ENCODE results near the gene B4GALT6.
A peak's percentile ranks its signal among the peaks of the same experiment; 100 is the strongest.

Gene B4GALT6

DNA sequence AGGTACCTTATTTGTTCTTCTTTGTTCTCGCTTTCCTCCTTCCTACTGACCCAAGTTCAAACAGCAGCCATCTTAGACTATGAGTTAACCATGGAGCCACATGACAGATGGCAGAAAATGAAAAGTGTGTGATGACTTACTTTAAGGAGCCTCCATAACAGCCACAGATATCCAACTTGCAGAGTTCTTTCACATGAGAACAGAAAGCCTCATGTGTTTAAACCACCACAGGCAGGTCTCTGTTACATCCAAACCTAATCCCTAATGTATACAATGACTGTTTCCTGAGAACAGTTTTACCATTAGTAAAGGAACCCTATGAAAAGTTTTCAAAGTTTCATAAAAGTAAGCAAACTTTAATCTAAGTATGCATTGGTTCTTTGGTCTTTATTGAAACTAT, 20.3 kb downstream of the B4GALT6 start:
- no peaks in the 10 kb centered on the region for H3K9me3 ChIP-seq (ENCODE audit: control insufficient read depth in 2 of 2, low read length in 2 of 2)
- no peak overlapping the region for H3K9ac ChIP-seq (ENCODE audit: low read depth in 1 of 2, low read length in 2 of 2)
- no peak overlapping the region for H3K27ac ChIP-seq (ENCODE audit: low read depth in 2 of 2, low read length in 2 of 2)
- H3K27me3 ChIP-seq (ENCODE audit: control insufficient read depth in 2 of 2, insufficient read depth in 2 of 2, low read length in 2 of 2), result no peaks in the 10 kb centered on the region
- peaks cover 0 to 6% of the 10 kb centered on the region in 2 donors for H3K4me1 ChIP-seq (ENCODE audit: control insufficient read depth in 2 of 2, insufficient read depth in 2 of 2, low read length in 2 of 2)
- H3K4me3 ChIP-seq (ENCODE audit: low read length in 2 of 2), result no peak overlapping the region
- no peaks in the 10 kb centered on the region for H3K36me3 ChIP-seq (ENCODE audit: control insufficient read depth in 2 of 2, insufficient read depth in 2 of 2, low read length in 2 of 2)

DNA sequence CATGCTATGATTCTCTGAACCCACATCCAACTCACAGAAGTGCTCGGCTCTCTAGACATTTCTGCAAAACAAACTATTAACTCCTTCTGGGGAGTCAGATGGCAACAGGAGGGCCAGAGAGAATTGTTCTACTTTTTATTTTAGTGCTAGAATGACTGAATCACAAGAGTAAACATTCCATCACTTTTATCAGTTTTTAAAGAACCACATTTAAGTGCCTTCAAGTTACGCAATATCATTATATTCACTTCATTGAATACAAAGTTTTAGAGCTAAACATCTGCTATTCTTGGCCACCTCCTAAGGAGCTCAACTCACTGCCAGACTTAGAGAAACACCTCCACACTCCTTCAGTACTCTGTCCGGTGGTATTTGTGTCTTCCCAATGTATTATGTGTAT, 22.4 kb downstream of the B4GALT6 start:
- Histone ChIP-seq H3K27me3 (ENCODE audit: control insufficient read depth in 2 of 2, insufficient read depth in 2 of 2, low read length in 2 of 2) (no peaks in the 10 kb centered on the region), H3K36me3 (ENCODE audit: control insufficient read depth in 2 of 2, insufficient read depth in 2 of 2, low read length in 2 of 2) (no peaks in the 10 kb centered on the region), H3K9ac (ENCODE audit: low read depth in 1 of 2, low read length in 2 of 2) (no peak overlapping the region), H3K4me1 (ENCODE audit: control insufficient read depth in 2 of 2, insufficient read depth in 2 of 2, low read length in 2 of 2) (peaks cover 9 to 18% of the 10 kb centered on the region in 2 donors), H3K4me3 (ENCODE audit: low read length in 2 of 2) (no peak overlapping the region), H3K27ac (ENCODE audit: low read depth in 2 of 2, low read length in 2 of 2) (no peak overlapping the region), H3K9me3 (ENCODE audit: control insufficient read depth in 2 of 2, low read length in 2 of 2) (no peaks in the 10 kb centered on the region)

DNA sequence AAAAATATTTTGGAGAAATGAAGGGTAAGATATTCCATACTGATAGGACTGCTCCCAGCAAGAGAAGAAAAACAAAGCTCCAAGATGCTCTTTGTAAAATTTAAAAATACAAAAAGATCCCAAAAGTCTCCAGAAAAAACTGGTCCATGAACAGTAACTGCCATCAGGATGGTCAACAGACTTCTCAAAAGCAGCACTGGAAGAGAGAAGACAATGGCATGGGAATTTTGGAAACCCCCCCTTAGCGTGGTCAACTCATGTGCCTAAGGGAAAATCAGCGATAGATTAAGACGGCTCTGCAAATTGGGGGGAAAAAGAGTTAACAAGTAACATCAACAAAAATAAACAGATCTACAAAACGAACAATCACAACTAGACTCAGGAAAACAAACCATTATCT, 23.6 kb downstream of the B4GALT6 start:
- H3K36me3 ChIP-seq (ENCODE audit: control insufficient read depth in 2 of 2, insufficient read depth in 2 of 2, low read length in 2 of 2), result no peaks in the 10 kb centered on the region
- H3K27me3 ChIP-seq (ENCODE audit: control insufficient read depth in 2 of 2, insufficient read depth in 2 of 2, low read length in 2 of 2), result no peaks in the 10 kb centered on the region
- no peak overlapping the region for H3K4me3 ChIP-seq (ENCODE audit: low read length in 2 of 2)
- no peak overlapping the region for H3K27ac ChIP-seq (ENCODE audit: low read depth in 2 of 2, low read length in 2 of 2)
- peaks cover 9 to 18% of the 10 kb centered on the region in 2 donors for H3K4me1 ChIP-seq (ENCODE audit: control insufficient read depth in 2 of 2, insufficient read depth in 2 of 2, low read length in 2 of 2)
- no peaks in the 10 kb centered on the region for H3K9me3 ChIP-seq (ENCODE audit: control insufficient read depth in 2 of 2, low read length in 2 of 2)
- H3K9ac ChIP-seq (ENCODE audit: low read depth in 1 of 2, low read length in 2 of 2), result no peak overlapping the region

DNA sequence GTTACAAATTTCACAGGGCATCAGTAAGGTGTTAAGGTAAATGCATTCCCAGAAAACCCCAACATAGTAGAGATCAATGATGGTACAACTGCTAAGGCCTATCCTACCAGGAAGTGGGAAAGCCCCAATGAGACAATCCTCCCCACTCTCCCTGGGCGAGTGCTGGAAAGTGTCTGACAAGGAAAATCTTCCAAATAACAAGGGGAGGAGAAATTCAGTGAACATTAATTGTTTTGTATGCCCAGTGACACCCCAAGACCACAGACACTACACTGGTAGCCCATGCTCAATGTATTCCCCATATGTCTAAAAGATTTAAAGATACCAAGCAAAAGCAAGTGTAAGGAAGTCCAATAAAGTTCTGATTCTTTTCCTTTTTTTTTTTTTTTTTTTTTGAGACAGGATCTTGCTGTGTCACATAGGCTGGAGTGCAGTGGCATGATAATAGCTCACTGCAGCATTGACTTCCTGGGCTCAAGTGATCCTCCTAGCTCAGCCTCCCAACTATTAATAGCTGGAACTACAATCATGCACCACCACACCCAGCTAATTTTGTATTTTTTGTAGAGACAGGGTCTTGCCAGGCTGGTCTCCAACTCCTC, 24.7 kb downstream of the B4GALT6 start:
- Histone ChIP-seq H3K9ac (ENCODE audit: low read depth in 1 of 2, low read length in 2 of 2) (no peak overlapping the region), H3K4me1 (ENCODE audit: control insufficient read depth in 2 of 2, insufficient read depth in 2 of 2, low read length in 2 of 2) (peaks cover 9 to 18% of the 10 kb centered on the region in 2 donors), H3K9me3 (ENCODE audit: control insufficient read depth in 2 of 2, low read length in 2 of 2) (no peaks in the 10 kb centered on the region), H3K27me3 (ENCODE audit: control insufficient read depth in 2 of 2, insufficient read depth in 2 of 2, low read length in 2 of 2) (no peaks in the 10 kb centered on the region), H3K36me3 (ENCODE audit: control insufficient read depth in 2 of 2, insufficient read depth in 2 of 2, low read length in 2 of 2) (no peaks in the 10 kb centered on the region), H3K4me3 (ENCODE audit: low read length in 2 of 2) (no peak overlapping the region), H3K27ac (ENCODE audit: low read depth in 2 of 2, low read length in 2 of 2) (peak overlapping the region; percentile 67 to 71)

DNA sequence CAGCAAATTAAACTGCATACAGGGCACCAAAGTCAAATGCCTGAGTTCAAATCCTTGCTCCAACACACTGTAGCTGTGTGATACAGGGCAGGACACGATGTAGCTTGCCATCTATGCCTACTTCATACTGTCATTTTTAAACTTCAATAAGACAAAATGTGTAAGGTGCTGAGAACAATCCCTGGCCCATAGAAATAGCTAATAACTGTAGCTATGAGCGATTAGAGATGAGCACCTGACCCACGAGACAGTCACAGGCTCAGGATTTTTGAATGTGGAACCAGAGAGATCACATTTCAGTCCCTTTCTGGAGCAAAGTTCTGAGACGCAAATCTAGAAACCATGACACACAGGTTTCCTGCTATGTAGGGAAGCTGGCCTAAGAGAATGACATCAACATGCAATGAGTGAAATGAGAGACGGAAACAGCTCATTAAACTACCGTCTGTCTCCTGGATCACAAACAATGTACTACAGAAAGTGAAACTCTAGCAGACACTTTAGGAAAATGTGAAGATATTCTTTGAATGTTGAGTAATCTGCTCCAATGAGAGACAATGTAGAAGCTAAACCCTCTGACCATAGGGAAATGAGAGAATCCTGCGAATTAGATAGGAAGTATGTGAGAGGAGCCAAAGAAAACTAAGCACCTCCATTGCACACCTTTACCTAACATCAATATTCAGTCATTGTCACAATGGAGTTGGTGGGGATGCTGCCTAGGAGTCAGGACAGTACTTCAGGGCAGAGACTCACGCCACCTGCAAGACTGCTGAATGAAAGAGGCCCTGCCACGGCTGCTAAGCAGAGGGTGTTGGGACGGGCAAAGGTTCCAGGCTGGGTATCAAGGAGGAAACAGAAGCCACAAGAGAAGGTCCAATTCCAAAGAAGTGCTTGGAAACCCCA, 25.5 kb downstream of the B4GALT6 start:
- Histone ChIP-seq H3K27ac (ENCODE audit: low read depth in 2 of 2, low read length in 2 of 2) (peak overlapping the region; percentile 67 to 71), H3K36me3 (ENCODE audit: control insufficient read depth in 2 of 2, insufficient read depth in 2 of 2, low read length in 2 of 2) (no peaks in the 10 kb centered on the region), H3K4me1 (ENCODE audit: control insufficient read depth in 2 of 2, insufficient read depth in 2 of 2, low read length in 2 of 2) (peaks cover 9 to 18% of the 10 kb centered on the region in 2 donors), H3K27me3 (ENCODE audit: control insufficient read depth in 2 of 2, insufficient read depth in 2 of 2, low read length in 2 of 2) (no peaks in the 10 kb centered on the region), H3K9ac (ENCODE audit: low read depth in 1 of 2, low read length in 2 of 2) (no peak overlapping the region), H3K9me3 (ENCODE audit: control insufficient read depth in 2 of 2, low read length in 2 of 2) (no peaks in the 10 kb centered on the region), H3K4me3 (ENCODE audit: low read length in 2 of 2) (peak overlapping the region; percentile 10 to 20)

DNA sequence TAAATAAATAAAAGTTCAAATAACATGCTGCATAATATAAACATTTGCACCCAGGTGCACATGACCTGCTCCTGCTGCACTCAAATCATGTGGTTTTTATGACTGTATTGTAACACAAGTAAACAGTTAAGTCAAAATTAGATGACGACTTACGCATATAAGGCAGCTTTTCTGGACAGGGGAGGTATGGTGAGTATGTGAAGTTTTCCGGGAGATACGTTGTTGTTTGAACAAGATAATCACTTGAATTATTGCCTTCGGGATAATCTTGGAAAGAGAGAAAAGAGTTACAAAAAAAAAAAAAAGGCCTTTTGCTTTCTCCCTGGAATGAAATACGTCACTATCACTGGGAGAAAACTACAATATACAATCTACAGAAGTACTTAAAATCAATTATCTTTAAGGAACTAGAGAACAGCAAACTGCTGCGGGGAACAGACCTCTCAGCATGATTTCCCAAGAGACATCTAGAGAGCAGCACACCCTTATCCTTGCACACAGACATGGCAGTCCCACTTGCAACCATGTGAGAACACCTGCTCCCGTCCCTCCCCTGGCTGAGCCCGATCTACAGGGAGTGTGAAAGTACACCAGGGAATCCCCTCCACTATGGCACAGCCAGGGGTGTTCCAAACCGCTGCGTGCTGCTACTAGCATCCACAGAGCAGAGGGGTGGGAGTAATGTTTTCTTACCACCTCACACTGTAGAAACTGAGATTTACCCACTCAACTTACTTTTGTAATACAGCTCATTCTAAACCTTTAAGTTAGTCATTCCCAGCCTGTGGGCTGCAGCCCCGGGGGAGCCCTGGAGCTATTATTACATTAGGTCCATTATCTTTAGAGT, 26.3 kb downstream of the B4GALT6 start:
- peaks cover 9 to 18% of the 10 kb centered on the region in 2 donors for H3K4me1 ChIP-seq (ENCODE audit: control insufficient read depth in 2 of 2, insufficient read depth in 2 of 2, low read length in 2 of 2)
- H3K27ac ChIP-seq (ENCODE audit: low read depth in 2 of 2, low read length in 2 of 2), result peak overlapping the region; percentile 49 to 71
- H3K4me3 ChIP-seq (ENCODE audit: low read length in 2 of 2), result peak overlapping the region; percentile 10 to 20
- no peaks in the 10 kb centered on the region for H3K27me3 ChIP-seq (ENCODE audit: control insufficient read depth in 2 of 2, insufficient read depth in 2 of 2, low read length in 2 of 2)
- no peaks in the 10 kb centered on the region for H3K36me3 ChIP-seq (ENCODE audit: control insufficient read depth in 2 of 2, insufficient read depth in 2 of 2, low read length in 2 of 2)
- H3K9me3 ChIP-seq (ENCODE audit: control insufficient read depth in 2 of 2, low read length in 2 of 2), result no peaks in the 10 kb centered on the region
- H3K9ac ChIP-seq (ENCODE audit: low read depth in 1 of 2, low read length in 2 of 2), result peak overlapping the region; percentile 8 to 46

DNA sequence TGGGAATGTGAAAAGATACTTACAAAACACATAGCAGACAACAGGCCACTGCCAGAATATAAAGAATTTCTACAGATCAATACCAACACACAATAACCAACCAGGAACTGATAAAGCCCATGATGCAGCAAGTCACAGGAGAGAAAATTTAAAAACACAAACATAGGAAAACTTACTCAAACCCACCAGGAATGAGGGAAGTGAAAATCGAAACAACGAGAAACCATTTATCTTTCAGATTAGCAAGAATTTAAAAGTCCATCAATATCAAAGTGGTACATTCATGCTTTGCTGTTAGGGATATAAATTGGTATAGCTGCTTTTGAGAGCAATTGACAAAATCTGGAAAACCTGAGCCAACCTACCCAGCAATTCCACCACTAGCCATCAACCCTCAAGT, 27.6 kb downstream of the B4GALT6 start:
- Histone ChIP-seq H3K36me3 (ENCODE audit: control insufficient read depth in 2 of 2, insufficient read depth in 2 of 2, low read length in 2 of 2) (no peaks in the 10 kb centered on the region), H3K4me3 (ENCODE audit: low read length in 2 of 2) (no peak overlapping the region), H3K27me3 (ENCODE audit: control insufficient read depth in 2 of 2, insufficient read depth in 2 of 2, low read length in 2 of 2) (no peaks in the 10 kb centered on the region), H3K4me1 (ENCODE audit: control insufficient read depth in 2 of 2, insufficient read depth in 2 of 2, low read length in 2 of 2) (peaks cover 9 to 18% of the 10 kb centered on the region in 2 donors), H3K9ac (ENCODE audit: low read depth in 1 of 2, low read length in 2 of 2) (no peak overlapping the region), H3K27ac (ENCODE audit: low read depth in 2 of 2, low read length in 2 of 2) (no peak overlapping the region), H3K9me3 (ENCODE audit: control insufficient read depth in 2 of 2, low read length in 2 of 2) (no peaks in the 10 kb centered on the region)

DNA sequence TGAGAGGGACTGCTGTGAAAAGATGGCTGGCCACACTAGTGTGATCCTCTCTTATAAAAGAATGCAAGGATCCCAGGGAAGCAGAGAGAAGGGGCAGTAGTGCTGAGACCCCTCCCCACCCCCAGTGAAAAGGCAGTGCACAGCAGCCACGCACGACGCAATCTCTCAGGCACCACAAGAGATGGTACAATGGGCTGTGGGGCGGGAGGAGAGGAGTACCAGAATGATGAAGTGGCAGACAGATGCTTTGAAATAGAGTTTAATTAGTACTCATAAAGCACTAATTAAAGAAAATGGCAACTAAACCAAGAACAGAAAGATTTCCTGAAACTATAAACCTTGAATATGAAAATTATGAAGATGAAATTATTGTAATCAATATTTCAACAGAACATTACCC, 29.0 kb downstream of the B4GALT6 start:
- Histone ChIP-seq H3K9me3 (ENCODE audit: control insufficient read depth in 2 of 2, low read length in 2 of 2) (no peaks in the 10 kb centered on the region), H3K4me1 (ENCODE audit: control insufficient read depth in 2 of 2, insufficient read depth in 2 of 2, low read length in 2 of 2) (peaks cover 9 to 18% of the 10 kb centered on the region in 2 donors), H3K9ac (ENCODE audit: low read depth in 1 of 2, low read length in 2 of 2) (no peak overlapping the region), H3K36me3 (ENCODE audit: control insufficient read depth in 2 of 2, insufficient read depth in 2 of 2, low read length in 2 of 2) (no peaks in the 10 kb centered on the region), H3K27ac (ENCODE audit: low read depth in 2 of 2, low read length in 2 of 2) (no peak overlapping the region), H3K4me3 (ENCODE audit: low read length in 2 of 2) (no peak overlapping the region), H3K27me3 (ENCODE audit: control insufficient read depth in 2 of 2, insufficient read depth in 2 of 2, low read length in 2 of 2) (no peaks in the 10 kb centered on the region)

DNA sequence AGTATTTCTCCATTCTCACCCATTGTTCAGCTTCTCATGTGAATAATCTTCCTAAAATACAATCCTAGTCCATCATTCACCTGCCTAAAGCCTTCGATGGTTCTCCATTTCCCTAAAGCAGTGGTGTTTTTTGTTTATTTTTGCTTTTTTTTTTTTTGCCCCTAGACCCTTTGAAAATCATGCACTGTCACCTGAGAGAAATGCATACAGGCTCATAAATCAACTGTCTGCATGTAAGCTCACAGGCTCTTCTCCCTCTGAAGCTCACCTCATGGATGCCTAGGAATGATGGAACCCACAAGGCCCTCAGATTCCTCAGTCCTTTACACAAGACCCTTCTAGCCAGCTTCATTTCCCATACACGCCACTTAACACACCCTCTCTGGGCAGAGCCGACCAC, 31.5 kb downstream of the B4GALT6 start:
- H3K9ac ChIP-seq (ENCODE audit: low read depth in 1 of 2, low read length in 2 of 2), result no peak overlapping the region
- H3K9me3 ChIP-seq (ENCODE audit: control insufficient read depth in 2 of 2, low read length in 2 of 2), result no peaks in the 10 kb centered on the region
- no peak overlapping the region for H3K27ac ChIP-seq (ENCODE audit: low read depth in 2 of 2, low read length in 2 of 2)
- peaks cover 0 to 2% of the 10 kb centered on the region in 2 donors for H3K4me1 ChIP-seq (ENCODE audit: control insufficient read depth in 2 of 2, insufficient read depth in 2 of 2, low read length in 2 of 2)
- H3K27me3 ChIP-seq (ENCODE audit: control insufficient read depth in 2 of 2, insufficient read depth in 2 of 2, low read length in 2 of 2), result no peaks in the 10 kb centered on the region
- no peaks in the 10 kb centered on the region for H3K36me3 ChIP-seq (ENCODE audit: control insufficient read depth in 2 of 2, insufficient read depth in 2 of 2, low read length in 2 of 2)
- H3K4me3 ChIP-seq (ENCODE audit: low read length in 2 of 2), result no peak overlapping the region

DNA sequence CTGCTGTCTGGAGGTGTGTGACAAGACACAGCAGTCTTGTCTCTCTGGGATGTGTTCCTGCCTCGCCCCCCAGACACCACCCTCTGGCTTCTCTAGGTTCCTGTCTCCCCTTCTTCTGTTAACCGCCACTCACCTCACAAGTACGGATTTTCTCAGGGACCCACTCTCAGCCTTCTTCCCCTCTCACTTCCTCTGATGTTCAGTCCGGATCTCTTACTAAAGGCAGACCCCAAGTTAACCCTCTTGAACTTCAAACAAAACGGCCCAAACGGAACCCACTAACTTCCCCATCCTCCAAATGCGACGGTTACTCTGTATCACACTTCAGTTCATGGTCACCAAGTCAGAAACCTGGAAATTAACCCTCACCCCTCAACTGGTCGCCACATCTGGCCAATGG, 32.0 kb downstream of the B4GALT6 start:
- no peaks in the 10 kb centered on the region for H3K36me3 ChIP-seq (ENCODE audit: control insufficient read depth in 2 of 2, insufficient read depth in 2 of 2, low read length in 2 of 2)
- H3K4me1 ChIP-seq (ENCODE audit: control insufficient read depth in 2 of 2, insufficient read depth in 2 of 2, low read length in 2 of 2), result no peaks in the 10 kb centered on the region
- H3K9ac ChIP-seq (ENCODE audit: low read depth in 1 of 2, low read length in 2 of 2), result no peak overlapping the region
- no peaks in the 10 kb centered on the region for H3K9me3 ChIP-seq (ENCODE audit: control insufficient read depth in 2 of 2, low read length in 2 of 2)
- no peak overlapping the region for H3K4me3 ChIP-seq (ENCODE audit: low read length in 2 of 2)
- no peaks in the 10 kb centered on the region for H3K27me3 ChIP-seq (ENCODE audit: control insufficient read depth in 2 of 2, insufficient read depth in 2 of 2, low read length in 2 of 2)
- no peak overlapping the region for H3K27ac ChIP-seq (ENCODE audit: low read depth in 2 of 2, low read length in 2 of 2)
